GM11168 (cell line): ENCODE data around the gene OPHN1.

Experiments used
- in situ Hi-C: fragments of 300-500 bp; cut with MboI; formaldehyde crosslinking; loops from one replicate; pipeline ENCODE4 v1.12.0; 2022; ENCODE audit warnings: low sequenced_read_pairs; ENCODE audit not compliant: unreplicated experiment

Gene OPHN1

DNA sequence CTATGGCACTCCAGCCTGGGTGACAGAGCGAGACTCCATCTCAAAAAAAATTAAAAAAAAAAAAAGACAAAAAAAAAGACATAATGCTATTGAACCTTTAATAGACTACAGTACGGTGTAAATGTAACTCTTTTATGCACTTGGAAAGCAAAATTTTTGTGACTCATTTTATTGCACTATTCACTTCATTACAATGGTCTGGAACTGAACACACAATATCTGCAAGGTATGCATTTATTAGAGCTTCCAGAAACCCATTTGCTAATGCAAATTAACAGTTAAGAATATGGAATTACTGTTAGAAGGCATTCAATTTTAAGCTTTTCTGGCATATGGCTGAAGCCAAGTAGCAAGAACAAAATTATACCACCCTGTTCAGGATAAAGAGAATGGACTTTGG is 176.3 kb downstream of the OPHN1 start:
- in situ Hi-C loops = no loop called here

GRCh38 chrX:68254738-68255645 is 178.3 kb downstream of the OPHN1 start:
- in situ Hi-C loops = no loop called here

GRCh38 chrX:68252664-68253063 is 180.6 kb downstream of the OPHN1 start:
- in situ Hi-C loops = no loop called here

DNA sequence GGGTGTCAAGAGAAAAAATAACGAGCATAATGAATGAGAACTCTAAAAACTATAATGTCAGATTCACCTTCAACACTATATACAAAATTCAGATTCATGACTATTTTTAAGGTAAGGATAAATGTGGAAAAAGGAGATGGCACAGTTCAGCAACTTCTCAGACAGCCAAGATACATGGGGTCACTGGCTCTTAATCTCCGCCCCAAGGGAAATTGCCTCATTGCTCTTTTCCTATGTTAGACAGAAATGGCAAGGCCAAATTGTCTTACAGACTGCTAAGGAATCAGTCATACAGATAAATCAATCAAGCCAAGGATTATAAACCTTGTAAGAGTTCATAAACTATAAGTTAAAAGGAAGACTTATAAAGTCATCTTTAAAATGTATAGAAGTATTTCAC is 183.4 kb downstream of the OPHN1 start:
- in situ Hi-C loops = no loop called here

DNA sequence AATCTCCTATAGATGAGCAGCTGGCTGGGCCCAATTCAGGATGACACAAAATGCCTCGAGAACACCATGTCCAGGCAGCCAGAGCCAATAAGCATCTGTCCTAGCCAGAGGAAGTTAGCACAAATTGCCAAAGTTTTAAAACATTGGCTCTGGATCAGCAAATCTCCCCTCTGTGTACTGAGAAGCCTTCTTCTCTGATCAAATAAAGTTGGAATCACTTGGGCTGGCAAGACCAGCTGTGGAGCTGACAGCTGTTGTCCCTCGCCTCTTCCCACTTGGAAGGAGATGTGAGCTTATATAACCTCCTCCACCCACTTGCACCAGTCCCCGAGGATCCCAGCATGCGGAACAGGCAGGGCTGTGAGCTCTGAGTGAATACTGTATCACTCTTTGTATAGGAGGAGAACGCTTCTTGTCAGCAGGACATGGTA is 183.9 kb downstream of the OPHN1 start:
- in situ Hi-C loops = no loop called here

DNA sequence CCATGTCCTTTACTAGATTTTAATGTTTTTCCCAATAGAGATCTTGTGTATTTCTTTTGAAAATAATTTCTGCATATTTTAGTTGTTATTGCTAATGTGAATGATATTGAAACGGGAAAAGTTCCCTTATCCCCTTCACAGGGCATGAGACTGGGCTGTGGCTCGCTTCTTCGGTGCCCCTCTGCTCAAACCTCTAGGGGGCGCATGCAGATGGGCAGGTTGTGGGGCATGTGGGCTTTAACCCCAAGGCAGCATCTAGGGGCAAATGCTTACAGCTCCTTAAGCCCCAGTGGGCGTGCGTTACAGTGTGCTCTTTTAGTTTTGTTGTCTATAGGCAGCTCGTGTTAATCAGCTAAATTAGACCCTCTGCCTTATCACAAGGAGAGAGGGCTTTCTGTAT is 194.7 kb downstream of the OPHN1 start:
- in situ Hi-C loops = no loop called here

DNA sequence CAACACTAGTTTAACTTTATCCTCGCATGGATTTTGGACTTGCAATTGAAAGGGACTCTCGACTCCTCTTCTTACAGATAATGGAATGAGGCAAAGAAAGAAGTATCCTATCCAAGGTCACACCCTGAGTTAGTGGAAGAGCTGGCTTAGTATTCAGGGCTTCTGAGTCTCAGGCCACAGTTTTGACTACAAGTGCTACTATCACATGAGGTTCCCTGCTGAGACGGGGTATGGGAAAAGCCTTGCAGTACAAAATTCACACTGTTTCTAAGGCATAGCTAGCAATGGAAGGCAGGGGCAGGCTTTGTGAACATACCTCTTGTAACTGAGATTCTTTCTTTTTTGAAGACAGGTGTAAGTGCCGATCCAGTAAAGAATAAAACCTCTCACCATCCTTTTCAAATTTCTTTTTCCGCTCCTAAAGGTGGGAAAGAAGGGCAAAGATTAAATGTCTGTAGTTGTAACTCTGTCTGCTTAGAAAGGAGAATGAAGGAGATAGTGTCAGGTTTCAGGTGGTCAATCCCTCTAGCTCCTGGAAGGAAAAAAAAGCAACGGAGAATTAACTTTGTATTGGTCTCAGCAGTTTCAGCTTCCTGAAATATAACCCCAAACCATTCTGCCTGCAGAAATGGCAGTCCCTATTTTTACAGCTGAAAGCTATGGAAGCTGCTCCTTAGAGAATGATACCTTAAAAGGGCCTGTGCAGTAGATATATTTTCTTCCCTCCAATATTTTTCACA is 199.0 kb downstream of the OPHN1 start:
- in situ Hi-C loops = no loop called here

DNA sequence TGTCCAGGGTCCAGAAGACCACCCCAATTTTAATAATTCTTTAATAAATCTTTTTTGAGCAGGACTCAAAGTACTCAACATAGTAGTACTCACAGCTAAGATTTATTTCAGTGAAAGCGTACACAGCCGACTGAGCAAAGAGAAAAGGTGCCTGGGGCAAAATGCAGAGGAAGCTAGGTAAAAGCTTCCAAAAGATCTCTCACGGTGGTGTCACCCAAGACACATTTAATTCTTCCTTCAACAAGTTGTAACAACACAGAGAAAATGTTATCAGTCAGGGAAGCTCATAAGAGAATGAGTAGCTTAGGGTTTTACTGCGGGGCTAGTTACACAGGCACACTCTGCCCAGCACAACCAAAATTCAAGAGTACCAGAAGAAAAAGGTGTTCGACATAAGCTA is 201.1 kb downstream of the OPHN1 start:
- in situ Hi-C loops = no loop called here

DNA sequence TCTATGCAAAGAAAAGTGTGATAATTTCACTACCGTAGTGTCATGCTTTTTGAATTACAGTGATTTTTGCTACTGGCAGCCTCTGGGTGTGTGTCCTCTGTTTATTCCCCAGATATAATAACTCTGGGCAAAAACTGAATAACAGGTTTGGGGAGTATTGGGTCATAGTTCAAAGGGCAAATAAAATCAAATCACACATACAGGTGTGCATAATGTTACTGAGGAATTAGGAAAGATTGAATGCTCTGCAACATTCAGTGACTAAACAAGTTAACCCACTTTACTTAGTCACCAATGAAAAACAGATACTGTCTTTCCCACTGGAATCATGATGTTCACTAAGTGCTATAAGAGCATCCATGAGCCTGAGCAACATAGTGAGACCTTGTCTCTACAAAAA is 224.3 kb downstream of the OPHN1 start:
- in situ Hi-C loops = no loop called here

DNA sequence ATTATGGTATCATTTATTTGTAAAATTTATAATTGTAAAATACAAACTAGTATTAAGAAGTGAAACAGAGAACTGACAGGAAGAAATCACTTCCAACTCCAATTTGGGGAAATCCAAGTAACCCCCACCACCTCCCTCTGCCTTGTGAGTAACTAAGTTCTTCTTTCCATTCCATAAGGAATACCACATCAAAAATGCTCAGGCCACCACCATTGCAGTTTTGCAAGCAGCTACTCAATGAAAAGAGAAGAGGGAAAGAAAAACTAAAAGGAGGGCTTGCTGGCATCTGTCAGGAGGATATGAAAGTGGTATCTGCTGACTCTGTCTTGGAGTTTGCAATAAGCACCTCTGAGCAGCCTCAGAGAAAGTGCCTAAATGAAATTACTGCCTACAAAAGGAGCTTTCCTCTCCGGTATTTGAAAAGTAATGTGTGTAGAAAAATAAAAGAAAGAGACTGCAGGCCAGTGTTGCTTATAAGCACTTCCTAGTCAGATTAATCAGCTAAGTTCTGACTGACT is 228.7 kb downstream of the OPHN1 start:
- in situ Hi-C loops = no loop called here

GRCh38 chrX:68203646-68204045 is 229.6 kb downstream of the OPHN1 start:
- in situ Hi-C loops = no loop called here

DNA sequence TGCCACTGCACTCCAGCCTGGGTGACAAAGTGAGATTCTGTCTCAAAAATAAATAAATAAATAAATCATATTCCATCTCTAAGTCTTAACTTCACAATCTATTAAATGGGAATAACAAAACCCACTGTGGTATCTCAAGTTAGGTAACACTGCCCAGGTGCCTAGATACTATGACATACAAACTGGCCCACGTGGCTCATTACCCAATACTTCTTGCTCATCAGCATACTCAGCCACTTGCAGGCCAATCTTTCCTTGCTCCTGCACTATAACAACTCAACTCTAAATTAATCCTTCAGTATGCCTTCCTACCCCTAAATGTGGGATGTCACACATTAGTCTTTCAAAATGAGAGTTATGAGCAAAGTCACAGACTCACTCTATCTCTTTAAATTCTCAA is 230.1 kb downstream of the OPHN1 start:
- in situ Hi-C loops = no loop called here

DNA sequence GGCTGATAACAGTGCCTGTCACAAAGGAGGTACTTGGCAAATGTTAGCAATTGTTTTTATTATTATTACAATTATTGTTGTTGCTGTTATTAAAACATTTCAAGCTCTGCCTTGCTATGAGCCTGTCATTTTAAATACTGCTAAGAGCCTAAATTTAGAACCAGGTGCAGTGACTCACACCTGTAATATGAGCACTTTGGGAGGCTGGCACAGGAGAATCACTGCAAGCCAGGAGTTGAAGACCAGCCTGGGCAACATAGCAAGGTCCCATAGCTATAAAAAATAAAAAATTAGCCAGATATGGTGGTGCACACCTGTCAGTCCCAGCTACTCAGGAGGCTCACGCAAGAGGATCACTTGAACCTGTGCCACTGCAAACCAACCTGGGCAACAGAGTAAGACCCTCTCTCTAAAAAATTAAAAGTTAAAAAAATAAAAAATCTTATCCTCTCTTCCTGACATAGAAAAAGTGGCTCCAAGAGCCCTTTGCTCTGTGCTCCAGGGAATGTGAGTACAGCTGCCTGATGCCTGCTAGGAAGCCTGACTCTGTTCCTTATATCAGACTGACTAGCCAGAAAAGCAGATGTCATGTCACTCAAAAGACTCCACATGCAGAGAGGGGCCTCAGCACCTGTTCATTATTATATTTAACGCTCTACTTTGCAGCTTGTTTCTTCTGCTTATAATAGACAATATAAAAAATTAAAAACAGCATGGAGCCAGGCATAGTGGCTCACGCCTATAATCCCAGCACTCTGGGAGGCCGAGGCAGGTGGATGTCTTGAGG is 234.0 kb downstream of the OPHN1 start:
- in situ Hi-C loops = loop anchor here (25.0 kb wide), 2 partner anchors 263 to 1188 kb away; no protein-coding TSS in a partner anchor

DNA sequence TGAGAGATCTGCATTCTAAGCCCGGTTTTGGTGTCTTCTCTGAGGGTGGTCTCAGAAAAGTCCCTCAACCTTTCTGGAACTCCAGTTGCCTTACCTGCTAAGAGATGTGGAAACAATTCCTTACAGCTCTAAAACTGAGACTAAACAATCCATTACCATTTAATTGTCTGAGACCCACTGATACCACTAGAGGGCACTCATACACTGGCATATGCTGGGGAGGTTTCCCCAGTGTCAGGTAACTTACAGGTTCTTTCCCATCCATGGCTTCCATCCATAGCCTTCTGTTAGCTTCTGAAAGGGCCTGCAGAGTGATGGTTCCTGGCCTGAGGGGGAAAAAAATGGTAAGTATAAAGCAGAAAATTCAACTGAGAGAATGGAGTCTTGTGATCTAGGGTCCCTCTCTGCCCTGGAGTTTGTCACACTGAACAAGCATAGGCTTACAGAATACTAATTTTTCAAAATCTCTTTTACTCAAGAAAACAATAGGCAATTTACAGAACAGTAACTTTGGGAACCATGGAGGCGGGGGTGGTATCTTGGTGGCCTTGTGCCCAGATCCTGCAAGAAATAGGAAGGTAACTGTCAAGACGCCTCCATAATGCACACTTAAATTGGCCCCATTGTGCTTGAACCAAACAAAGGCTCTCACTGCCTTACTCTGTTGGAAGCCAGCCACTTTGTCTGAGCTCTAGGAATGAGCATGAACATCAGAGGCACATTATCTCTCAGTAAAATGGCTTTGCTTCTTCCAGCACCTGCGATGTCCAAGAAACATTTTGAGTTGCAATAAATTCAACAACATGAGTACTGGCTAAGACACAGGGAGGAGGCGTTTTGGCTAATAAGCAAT is 236.1 kb downstream of the OPHN1 start:
- in situ Hi-C loops = loop anchor here (25.0 kb wide), 2 partner anchors 265 to 1190 kb away; no protein-coding TSS in a partner anchor

DNA sequence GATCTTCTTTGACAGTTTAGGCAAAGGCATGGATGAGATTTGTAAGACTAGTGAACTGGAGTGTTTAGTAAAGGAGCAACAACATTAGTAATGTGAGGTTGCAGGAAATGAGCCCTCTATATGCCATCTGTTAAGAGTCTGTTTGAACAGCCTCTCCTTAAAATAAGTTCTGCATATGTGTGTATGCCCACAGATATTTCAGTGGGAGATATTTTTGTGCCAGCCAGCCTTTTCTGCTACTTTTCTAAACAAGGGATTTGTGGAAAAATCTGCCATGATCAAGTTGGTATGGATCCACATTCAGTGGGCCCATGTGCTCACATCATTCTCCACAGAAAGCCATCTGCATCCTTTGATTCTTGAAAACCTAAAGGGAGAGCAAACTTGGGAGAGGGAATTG is 237.7 kb downstream of the OPHN1 start:
- in situ Hi-C loops = loop anchor here (25.0 kb wide), 2 partner anchors 267 to 1192 kb away; no protein-coding TSS in a partner anchor

GRCh38 chrX:68193786-68194185 is 239.5 kb downstream of the OPHN1 start:
- in situ Hi-C loops = loop anchor here (25.0 kb wide), 2 partner anchors 269 to 1194 kb away; no protein-coding TSS in a partner anchor

DNA sequence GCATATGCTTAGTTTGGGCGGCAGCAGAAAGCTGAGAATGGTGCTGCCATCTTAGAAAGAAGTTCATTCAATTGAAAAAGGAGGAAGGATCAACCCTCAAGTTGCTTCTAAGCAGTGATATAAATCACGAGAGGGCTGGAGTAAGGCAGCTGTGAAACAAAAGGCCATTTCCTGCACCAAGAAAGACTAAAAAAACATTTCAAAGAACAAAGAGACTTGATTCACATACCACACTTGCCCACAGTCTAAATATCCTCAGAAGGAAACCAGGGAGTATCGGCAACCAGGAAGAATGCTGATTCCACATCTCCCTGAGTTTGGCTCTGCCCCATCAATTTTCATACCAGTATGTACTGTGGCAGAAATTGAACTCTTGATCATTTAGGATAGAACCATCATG is 240.1 kb downstream of the OPHN1 start:
- in situ Hi-C loops = loop anchor here (25.0 kb wide), 2 partner anchors 269 to 1194 kb away; no protein-coding TSS in a partner anchor

GRCh38 chrX:68190799-68191198 is 242.5 kb downstream of the OPHN1 start:
- in situ Hi-C loops = loop anchor here (25.0 kb wide), 2 partner anchors 272 to 1197 kb away; no protein-coding TSS in a partner anchor
